ENCODE measurements around the gene GPR15LG.

The GPR15LG gene

GRCh38 chr10:84172467-84173356 is 889 bp upstream of the GPR15LG start:
- CTCF ChIA-PET = no interaction called here
- DNase-seq (ENCODE audit: extremely low spot score) = no peak
- TF ChIP-seq TARDBP (IDR thresholded peaks at IDR 0.05) (no peak), PKNOX1 (IDR thresholded peaks at IDR 0.05) (no peak), BHLHE40 (IDR thresholded peaks at IDR 0.05; ENCODE audit: borderline replicate concordance) (no peak), FOXM1 (IDR thresholded peaks at IDR 0.05; ENCODE audit: borderline replicate concordance) (no peak), FOXA1 (IDR thresholded peaks at IDR 0.05) (no peak), CTBP1 (IDR thresholded peaks at IDR 0.05; ENCODE audit: borderline replicate concordance) (no peak), SUZ12 (IDR thresholded peaks at IDR 0.05) (no peak), ARNT (IDR thresholded peaks at IDR 0.05) (no peak), L3MBTL2 (conservative IDR thresholded peaks at IDR 0.05) (no peak)
- POLR2A ChIA-PET = no interaction called here

- DNase-seq (ENCODE audit: extremely low spot score) = no peak
- ChIA-PET POLR2A (no interaction called here), CTCF (no interaction called here)
- no peak for TF ChIP-seq PKNOX1 (IDR thresholded peaks at IDR 0.05)
- TF ChIP-seq CTBP1 (IDR thresholded peaks at IDR 0.05; ENCODE audit: borderline replicate concordance) = no peak
- no peak for TF ChIP-seq FOXA1 (IDR thresholded peaks at IDR 0.05)
- TF ChIP-seq FOXK2 (IDR thresholded peaks at IDR 0.05) = no peak
- no peak for TF ChIP-seq FOXM1 (IDR thresholded peaks at IDR 0.05; ENCODE audit: borderline replicate concordance)
- TF ChIP-seq HDGF (IDR thresholded peaks at IDR 0.05; ENCODE audit: borderline replicate concordance) = no peak
- TF ChIP-seq SP1 (IDR thresholded peaks at IDR 0.05) = no peak
- no peak for TF ChIP-seq ELF4 (IDR thresholded peaks at IDR 0.05)
- TF ChIP-seq BHLHE40 (IDR thresholded peaks at IDR 0.05; ENCODE audit: borderline replicate concordance) = no peak
- TF ChIP-seq SUZ12 (IDR thresholded peaks at IDR 0.05) = no peak
- TF ChIP-seq ZNF384 (IDR thresholded peaks at IDR 0.05) = no peak
- TF ChIP-seq LEF1 (IDR thresholded peaks at IDR 0.05; ENCODE audit: borderline replicate concordance) = no peak
- no peak for TF ChIP-seq TARDBP (IDR thresholded peaks at IDR 0.05)
- TF ChIP-seq ARNT (IDR thresholded peaks at IDR 0.05) = no peak
- no peak for TF ChIP-seq NFRKB (IDR thresholded peaks at IDR 0.05)
- TF ChIP-seq L3MBTL2 (conservative IDR thresholded peaks at IDR 0.05) = no peak
Observed at GRCh38 chr10:84175436-84175835, 1.8 kb downstream of the GPR15LG start.

GRCh38 chr10:84176351-84176750 is 2.8 kb downstream of the GPR15LG start:
- no peak for DNase-seq (ENCODE audit: extremely low spot score)
- TF ChIP-seq BHLHE40 (IDR thresholded peaks at IDR 0.05; ENCODE audit: borderline replicate concordance) (no peak), FOXK2 (IDR thresholded peaks at IDR 0.05) (no peak), FOXA1 (IDR thresholded peaks at IDR 0.05) (no peak), ELF4 (IDR thresholded peaks at IDR 0.05) (no peak), HDGF (IDR thresholded peaks at IDR 0.05; ENCODE audit: borderline replicate concordance) (no peak), L3MBTL2 (conservative IDR thresholded peaks at IDR 0.05) (no peak), PKNOX1 (IDR thresholded peaks at IDR 0.05) (no peak), ZNF384 (IDR thresholded peaks at IDR 0.05) (no peak)
- CTCF ChIA-PET = no interaction called here
- POLR2A ChIA-PET = no interaction called here

DNA sequence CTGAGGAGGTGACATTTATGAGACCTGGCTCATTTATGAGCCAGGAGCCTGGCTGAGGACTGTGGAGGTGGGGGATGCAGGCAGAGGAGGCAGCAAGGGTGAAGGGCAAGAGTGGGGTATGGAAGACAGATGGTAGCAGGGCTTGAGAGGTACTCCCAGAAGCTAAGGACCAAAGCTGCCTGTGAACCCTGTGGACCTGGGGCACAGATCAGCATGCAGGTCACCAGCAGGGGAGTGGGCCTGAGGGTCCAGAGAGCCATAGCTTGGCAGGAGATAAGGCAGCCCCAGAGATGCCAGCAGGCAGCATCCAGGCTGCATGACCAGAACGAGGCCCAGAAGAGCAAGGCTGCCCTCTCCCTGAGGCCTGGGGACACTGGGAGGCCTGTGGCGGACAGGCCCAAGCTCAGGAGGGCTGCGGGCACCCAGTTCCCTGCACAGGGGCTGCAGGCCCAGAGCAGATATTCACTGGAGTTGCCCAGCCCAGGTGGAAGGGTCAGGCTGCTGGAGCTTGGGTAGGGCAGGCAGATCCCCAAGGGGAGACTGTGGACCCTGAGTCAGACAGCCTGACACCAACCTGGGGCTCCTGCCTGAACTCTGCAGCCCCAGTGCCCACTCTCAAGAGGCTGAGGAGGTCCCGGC is 3.4 kb downstream of the GPR15LG start:
- DNase-seq (ENCODE audit: extremely low spot score) = no peak
- CTCF ChIA-PET = no interaction called here
- no peak for TF ChIP-seq FOXA1 (IDR thresholded peaks at IDR 0.05)
- TF ChIP-seq PKNOX1 (IDR thresholded peaks at IDR 0.05) = no peak
- TF ChIP-seq NFRKB (IDR thresholded peaks at IDR 0.05) = no peak
- POLR2A ChIA-PET = no interaction called here

GRCh38 chr10:84177541-84178141 is 4.0 kb downstream of the GPR15LG start:
- no peak for TF ChIP-seq ZNF384 (IDR thresholded peaks at IDR 0.05)
- no peak for TF ChIP-seq BHLHE40 (IDR thresholded peaks at IDR 0.05; ENCODE audit: borderline replicate concordance)
- no peak for TF ChIP-seq LEF1 (IDR thresholded peaks at IDR 0.05; ENCODE audit: borderline replicate concordance)
- TF ChIP-seq TARDBP (IDR thresholded peaks at IDR 0.05) = no peak
- TF ChIP-seq HDGF (IDR thresholded peaks at IDR 0.05; ENCODE audit: borderline replicate concordance) = no peak
- no peak for TF ChIP-seq SP1 (IDR thresholded peaks at IDR 0.05)
- TF ChIP-seq FOXM1 (IDR thresholded peaks at IDR 0.05; ENCODE audit: borderline replicate concordance) = no peak
- TF ChIP-seq SUZ12 (IDR thresholded peaks at IDR 0.05) = no peak
- TF ChIP-seq CTBP1 (IDR thresholded peaks at IDR 0.05; ENCODE audit: borderline replicate concordance) = no peak
- no peak for TF ChIP-seq FOXA1 (IDR thresholded peaks at IDR 0.05)
- no peak for TF ChIP-seq ARNT (IDR thresholded peaks at IDR 0.05)
- TF ChIP-seq L3MBTL2 (conservative IDR thresholded peaks at IDR 0.05) = no peak
- no peak for TF ChIP-seq NFRKB (IDR thresholded peaks at IDR 0.05)
- no peak for TF ChIP-seq ELF4 (IDR thresholded peaks at IDR 0.05)
- TF ChIP-seq FOXK2 (IDR thresholded peaks at IDR 0.05) = no peak
- no peak for TF ChIP-seq PKNOX1 (IDR thresholded peaks at IDR 0.05)
- DNase-seq (ENCODE audit: extremely low spot score) = no peak
- CTCF ChIA-PET = interaction anchor here (0.5 kb wide), 1 partner anchor 22 kb away, joined by 3 read pairs; no protein-coding TSS in a partner anchor
- POLR2A ChIA-PET = no interaction called here
